ENCODE measurements around the gene KCNC3.

Gene KCNC3

GRCh38 chr19:50327013-50327412, 2.2 kb downstream of the KCNC3 start:
- no peak for DNase-seq (ENCODE audit: low read depth)

- no peak for DNase-seq (ENCODE audit: low read depth)
Observed at GRCh38 chr19:50326101-50326664, 3.0 kb downstream of the KCNC3 start.

GRCh38 chr19:50325310-50326100, 3.7 kb downstream of the KCNC3 start:
- no peak for DNase-seq (ENCODE audit: low read depth)

- no peak for DNase-seq (ENCODE audit: low read depth)
Observed at GRCh38 chr19:50324331-50324730, 4.8 kb downstream of the KCNC3 start.

GRCh38 chr19:50323782-50324133, 5.4 kb downstream of the KCNC3 start:
- no peak for DNase-seq (ENCODE audit: low read depth)

- DNase-seq (ENCODE audit: low read depth), result no peak
Observed at GRCh38 chr19:50322931-50323781, 6.0 kb downstream of the KCNC3 start.

- DNase-seq (ENCODE audit: low read depth), result no peak
Observed at GRCh38 chr19:50322234-50322633, 6.9 kb downstream of the KCNC3 start.

- DNase-seq (ENCODE audit: low read depth), result no peak
Observed at GRCh38 chr19:50321831-50322230, 7.3 kb downstream of the KCNC3 start.

- no peak for DNase-seq (ENCODE audit: low read depth)
Observed at GRCh38 chr19:50320596-50320995, 8.6 kb downstream of the KCNC3 start.

GRCh38 chr19:50320051-50320450, 9.1 kb downstream of the KCNC3 start:
- DNase-seq (ENCODE audit: low read depth), result no peak

GRCh38 chr19:50319156-50319555, 10.0 kb downstream of the KCNC3 start:
- no peak for DNase-seq (ENCODE audit: low read depth)

- DNase-seq (ENCODE audit: low read depth), result no peak
Observed at GRCh38 chr19:50318438-50318837, 10.7 kb downstream of the KCNC3 start.

GRCh38 chr19:50317115-50317514, 12.1 kb downstream of the KCNC3 start:
- no peak for DNase-seq (ENCODE audit: low read depth)

GRCh38 chr19:50315773-50316448, 13.3 kb downstream of the KCNC3 start:
- DNase-seq (ENCODE audit: low read depth), result no peak

- no peak for DNase-seq (ENCODE audit: low read depth)
Observed at GRCh38 chr19:50314724-50315708, 14.2 kb downstream of the KCNC3 start.

- DNase-seq (ENCODE audit: low read depth), result no peak
Observed at GRCh38 chr19:50313812-50314536, 15.2 kb downstream of the KCNC3 start.

- DNase-seq (ENCODE audit: low read depth), result no peak
Observed at GRCh38 chr19:50312967-50313811, 16.0 kb downstream of the KCNC3 start.

- DNase-seq (ENCODE audit: low read depth), result no peak
Observed at GRCh38 chr19:50311723-50312635, 17.2 kb downstream of the KCNC3 start.

All from GM04504 (cell line).